ENCODE measurements around the gene TCP10L. TPM values are rescaled to one million over a fixed set of nuclear protein-coding genes. Genes with fewer than 3 reads are reported as not detected.

TCP10L gene
- total RNA-seq, 1 experiment from 2014 or later = 3.7 TPM

DNA sequence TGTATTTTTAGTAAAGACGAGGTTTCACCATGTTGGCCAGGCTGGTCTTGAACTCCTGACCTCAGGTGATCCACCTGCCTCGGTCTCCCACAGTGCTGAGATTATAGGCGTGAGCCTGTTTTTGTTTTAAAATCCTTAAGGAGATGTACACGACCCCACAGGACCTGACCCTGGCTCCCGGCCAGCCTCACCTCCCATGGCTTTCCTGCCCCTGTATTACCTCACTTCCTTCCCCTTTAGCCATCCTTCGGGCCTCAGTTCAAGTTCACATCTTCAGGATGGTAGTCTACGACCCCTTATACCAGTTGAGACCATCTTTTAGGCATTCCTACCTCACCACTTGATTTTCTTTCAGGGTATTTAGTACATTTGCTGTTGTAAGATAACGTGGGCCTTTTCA lies 36.3 kb downstream of the TCP10L start:
- BruUV-seq (replicated peaks) = no TSS peak
- intact Hi-C loops (cut with micrococcal nuclease; ENCODE audit: unreplicated experiment) = no loop called here

DNA sequence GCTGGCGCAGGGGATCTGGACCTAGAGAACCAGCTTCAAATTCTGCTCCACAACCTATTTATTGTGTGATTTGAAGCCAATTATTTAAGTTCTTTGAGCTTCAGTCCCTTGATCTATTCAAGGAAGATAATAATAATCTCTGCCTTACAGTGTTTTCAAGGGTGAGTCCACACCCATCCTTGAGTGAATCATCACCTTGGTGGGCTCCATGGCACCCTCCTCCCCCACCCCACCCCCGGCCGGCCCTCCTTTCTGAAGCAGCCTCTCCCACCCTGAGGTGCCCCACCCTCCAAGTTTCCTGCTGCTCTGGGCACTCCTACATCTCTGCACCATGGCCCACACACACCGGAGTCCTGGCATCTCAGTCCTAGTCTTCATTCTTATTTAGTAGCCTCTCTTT lies 38.3 kb downstream of the TCP10L start:
- ChIA-PET POLR2A (ENCODE audit: low non-redundant PET) (no interaction called here), CTCF (no interaction called here)
- H3K9me3 ChIP-seq (ENCODE audit: low read depth, low read length, poor library complexity, severe bottlenecking) = no peaks in the 10 kb centered on the region
- TF ChIP-seq, protein P1, sequence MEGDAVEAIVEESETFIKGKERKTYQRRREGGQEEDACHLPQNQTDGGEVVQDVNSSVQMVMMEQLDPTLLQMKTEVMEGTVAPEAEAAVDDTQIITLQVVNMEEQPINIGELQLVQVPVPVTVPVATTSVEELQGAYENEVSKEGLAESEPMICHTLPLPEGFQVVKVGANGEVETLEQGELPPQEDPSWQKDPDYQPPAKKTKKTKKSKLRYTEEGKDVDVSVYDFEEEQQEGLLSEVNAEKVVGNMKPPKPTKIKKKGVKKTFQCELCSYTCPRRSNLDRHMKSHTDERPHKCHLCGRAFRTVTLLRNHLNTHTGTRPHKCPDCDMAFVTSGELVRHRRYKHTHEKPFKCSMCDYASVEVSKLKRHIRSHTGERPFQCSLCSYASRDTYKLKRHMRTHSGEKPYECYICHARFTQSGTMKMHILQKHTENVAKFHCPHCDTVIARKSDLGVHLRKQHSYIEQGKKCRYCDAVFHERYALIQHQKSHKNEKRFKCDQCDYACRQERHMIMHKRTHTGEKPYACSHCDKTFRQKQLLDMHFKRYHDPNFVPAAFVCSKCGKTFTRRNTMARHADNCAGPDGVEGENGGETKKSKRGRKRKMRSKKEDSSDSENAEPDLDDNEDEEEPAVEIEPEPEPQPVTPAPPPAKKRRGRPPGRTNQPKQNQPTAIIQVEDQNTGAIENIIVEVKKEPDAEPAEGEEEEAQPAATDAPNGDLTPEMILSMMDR (conservative IDR thresholded peaks at IDR 0.05; ENCODE audit: low read depth, low read length) = no peak
- TF ChIP-seq EZH2 (IDR thresholded peaks at IDR 0.05; ENCODE audit: borderline replicate concordance, low read depth, low read length, poor library complexity, severe bottlenecking) = no peak
- no peaks in the 10 kb centered on the region for H3K27me3 ChIP-seq (replicated peaks; ENCODE audit: insufficient read depth, low read depth, low read length, poor library complexity)
- no peaks in the 10 kb centered on the region for H3K36me3 ChIP-seq (ENCODE audit: insufficient read depth, low read length, poor library complexity, severe bottlenecking)
- no peaks in the 10 kb centered on the region for H3K4me1 ChIP-seq (ENCODE audit: insufficient read depth, low read length, poor library complexity, severe bottlenecking)
- DNase-seq (ENCODE audit: low spot score) = no peak
- BruUV-seq (replicated peaks) = no TSS peak
- H3K4me3 ChIP-seq (ENCODE audit: low read depth, low read length, poor library complexity, severe bottlenecking) = no peak overlapping the region
- intact Hi-C loops (cut with micrococcal nuclease; ENCODE audit: unreplicated experiment) = no loop called here
- no peak overlapping the region for H3K27ac ChIP-seq (ENCODE audit: low read depth, low read length, poor library complexity, severe bottlenecking)

More for the DNA sequence above, 36.3 kb downstream of the TCP10L start:
- H3K4me1 ChIP-seq (ENCODE audit: insufficient read depth, low read length, poor library complexity, severe bottlenecking) = no peaks in the 10 kb centered on the region
- TF ChIP-seq EZH2 (IDR thresholded peaks at IDR 0.05; ENCODE audit: borderline replicate concordance, low read depth, low read length, poor library complexity, severe bottlenecking) = no peak
- TF ChIP-seq, protein P1 (conservative IDR thresholded peaks at IDR 0.05; ENCODE audit: low read depth, low read length) = no peak
- no peaks in the 10 kb centered on the region for H3K27me3 ChIP-seq (replicated peaks; ENCODE audit: insufficient read depth, low read depth, low read length, poor library complexity)
- ChIA-PET POLR2A (ENCODE audit: low non-redundant PET) (no interaction called here), CTCF (no interaction called here)
- H3K4me3 ChIP-seq (ENCODE audit: low read depth, low read length, poor library complexity, severe bottlenecking) = no peak overlapping the region
- no peaks in the 10 kb centered on the region for H3K36me3 ChIP-seq (ENCODE audit: insufficient read depth, low read length, poor library complexity, severe bottlenecking)
- H3K9me3 ChIP-seq (ENCODE audit: low read depth, low read length, poor library complexity, severe bottlenecking) = no peaks in the 10 kb centered on the region
- DNase-seq (ENCODE audit: low spot score) = no peak
- no peak overlapping the region for H3K27ac ChIP-seq (ENCODE audit: low read depth, low read length, poor library complexity, severe bottlenecking)

DNA sequence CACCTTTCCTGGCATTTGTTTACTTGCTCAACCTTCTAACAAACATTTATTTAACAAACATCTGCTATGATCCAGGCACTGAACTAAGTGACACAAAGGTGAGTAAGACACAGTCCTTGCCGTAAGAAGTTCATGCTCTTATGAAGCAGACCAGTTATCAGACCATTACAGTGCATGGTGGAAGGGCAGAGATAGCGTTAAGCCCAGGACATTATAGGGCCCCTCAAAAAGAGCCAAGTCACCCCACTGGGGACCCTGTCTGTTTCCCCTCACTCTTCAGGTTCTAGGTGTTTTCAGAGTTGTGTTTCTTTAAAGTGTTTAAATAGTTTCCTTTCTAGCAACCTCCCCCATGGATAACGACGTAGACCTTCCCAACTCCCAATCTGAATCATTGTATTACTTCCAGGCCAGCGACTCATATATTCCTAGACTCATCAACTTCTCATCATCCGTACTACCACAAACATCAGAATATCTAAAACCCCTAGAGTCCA lies 39.3 kb downstream of the TCP10L start:
- Histone ChIP-seq H3K9me3 (ENCODE audit: low read depth, low read length, poor library complexity, severe bottlenecking) (no peaks in the 10 kb centered on the region), H3K4me1 (ENCODE audit: insufficient read depth, low read length, poor library complexity, severe bottlenecking) (no peaks in the 10 kb centered on the region), H3K27ac (ENCODE audit: low read depth, low read length, poor library complexity, severe bottlenecking) (no peak overlapping the region), H3K4me3 (ENCODE audit: low read depth, low read length, poor library complexity, severe bottlenecking) (no peak overlapping the region), H3K36me3 (ENCODE audit: insufficient read depth, low read length, poor library complexity, severe bottlenecking) (no peaks in the 10 kb centered on the region), H3K27me3 (replicated peaks; ENCODE audit: insufficient read depth, low read depth, low read length, poor library complexity) (no peaks in the 10 kb centered on the region)
- intact Hi-C loops (cut with micrococcal nuclease; ENCODE audit: unreplicated experiment) = no loop called here
- TF ChIP-seq, protein P1 (conservative IDR thresholded peaks at IDR 0.05; ENCODE audit: low read depth, low read length) = no peak
- TF ChIP-seq EZH2 (IDR thresholded peaks at IDR 0.05; ENCODE audit: borderline replicate concordance, low read depth, low read length, poor library complexity, severe bottlenecking) = no peak
- no TSS peak for BruUV-seq (replicated peaks)
- ChIA-PET POLR2A (ENCODE audit: low non-redundant PET) (no interaction called here), CTCF (no interaction called here)
- DNase-seq (ENCODE audit: low spot score) = no peak
